ENCODE results near the gene ITFG1. TPM values are rescaled to one million over a fixed set of nuclear protein-coding genes. Genes with fewer than 3 reads are reported as not detected.

The ITFG1 gene
- total and polyA plus RNA-seq, 2 of the 13 experiments (the other 11 are each of a cell fraction or from before 2014, with no cell fraction given), result 74.5 to 150 TPM

DNA sequence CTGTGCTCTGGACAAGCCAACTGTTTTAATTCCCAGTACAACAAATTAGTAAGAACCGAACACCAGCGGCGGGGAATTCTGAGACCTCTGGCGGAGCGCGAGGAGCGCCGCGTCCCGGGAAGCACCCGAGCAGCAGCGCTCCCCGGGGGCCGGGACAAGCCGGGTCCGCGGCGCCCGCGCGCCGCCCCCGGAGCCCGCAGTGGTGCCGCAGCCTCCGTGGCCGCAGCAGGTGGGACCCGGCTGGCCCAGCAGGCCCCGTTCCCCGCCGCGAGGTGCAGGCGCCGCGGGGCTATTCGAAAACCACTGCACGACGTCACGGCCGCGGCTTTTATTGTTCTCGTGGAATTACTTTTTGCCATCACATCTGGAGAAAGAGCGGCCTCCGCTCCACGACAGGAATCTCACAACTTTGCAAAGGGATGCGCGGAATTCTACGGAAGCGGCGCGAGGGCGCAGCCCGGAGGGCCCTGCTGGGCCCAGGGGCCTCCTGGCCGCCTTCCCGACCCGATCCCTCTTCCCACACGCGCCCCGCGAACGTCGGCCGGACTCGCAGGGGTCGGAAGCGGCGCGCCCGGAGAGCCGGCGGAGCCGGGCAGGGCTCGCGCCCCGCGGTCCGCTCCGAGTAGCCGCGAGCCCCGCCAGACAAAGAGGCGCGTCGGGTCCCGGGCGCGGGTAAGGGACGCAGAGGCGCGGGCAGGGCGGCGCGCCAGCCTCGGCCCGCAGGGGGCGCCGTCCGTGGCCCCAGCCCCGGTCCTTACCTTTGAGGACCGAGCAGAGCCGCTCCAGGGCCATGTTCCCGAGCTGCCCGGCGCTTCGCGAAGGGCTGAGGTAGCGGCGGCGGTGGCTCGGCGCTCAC, 317.8 kb downstream of the ITFG1 start (continued):
- TF ChIP-seq, protein P1, sequence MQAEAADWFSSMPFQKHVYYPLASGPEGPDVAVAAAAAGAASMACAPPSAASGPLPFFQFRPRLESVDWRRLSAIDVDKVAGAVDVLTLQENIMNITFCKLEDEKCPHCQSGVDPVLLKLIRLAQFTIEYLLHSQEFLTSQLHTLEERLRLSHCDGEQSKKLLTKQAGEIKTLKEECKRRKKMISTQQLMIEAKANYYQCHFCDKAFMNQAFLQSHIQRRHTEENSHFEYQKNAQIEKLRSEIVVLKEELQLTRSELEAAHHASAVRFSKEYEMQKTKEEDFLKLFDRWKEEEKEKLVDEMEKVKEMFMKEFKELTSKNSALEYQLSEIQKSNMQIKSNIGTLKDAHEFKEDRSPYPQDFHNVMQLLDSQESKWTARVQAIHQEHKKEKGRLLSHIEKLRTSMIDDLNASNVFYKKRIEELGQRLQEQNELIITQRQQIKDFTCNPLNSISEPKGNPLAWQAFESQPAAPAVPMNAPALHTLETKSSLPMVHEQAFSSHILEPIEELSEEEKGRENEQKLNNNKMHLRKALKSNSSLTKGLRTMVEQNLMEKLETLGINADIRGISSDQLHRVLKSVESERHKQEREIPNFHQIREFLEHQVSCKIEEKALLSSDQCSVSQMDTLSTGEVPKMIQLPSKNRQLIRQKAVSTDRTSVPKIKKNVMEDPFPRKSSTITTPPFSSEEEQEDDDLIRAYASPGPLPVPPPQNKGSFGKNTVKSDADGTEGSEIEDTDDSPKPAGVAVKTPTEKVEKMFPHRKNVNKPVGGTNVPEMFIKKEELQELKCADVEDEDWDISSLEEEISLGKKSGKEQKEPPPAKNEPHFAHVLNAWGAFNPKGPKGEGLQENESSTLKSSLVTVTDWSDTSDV (CRISPR knock-in tag; IDR thresholded peaks at IDR 0.05), result no peak
- TF ChIP-seq ZNF431 (CRISPR knock-in tag; IDR thresholded peaks at IDR 0.05; ENCODE audit: borderline replicate concordance, low read depth) (peak; percentile 76; the same call in 1 of the 2 replicates), ATAD3A (CRISPR knock-in tag; IDR thresholded peaks at IDR 0.05) (no peak), RFX3 (CRISPR knock-in tag; IDR thresholded peaks at IDR 0.05) (no peak), GPN1 (CRISPR knock-in tag; IDR thresholded peaks at IDR 0.05; ENCODE audit: borderline replicate concordance) (no peak), KDM3A (CRISPR knock-in tag; IDR thresholded peaks at IDR 0.05; ENCODE audit: low read depth) (no peak), MIER3 (CRISPR knock-in tag; IDR thresholded peaks at IDR 0.05; ENCODE audit: borderline replicate concordance) (no peak), RARG (CRISPR knock-in tag; IDR thresholded peaks at IDR 0.05; ENCODE audit: low read depth) (no peak), ZNF724P (CRISPR knock-in tag; IDR thresholded peaks at IDR 0.05; ENCODE audit: borderline replicate concordance) (peak; percentile 71; the same call in 1 of the 2 replicates), KMT2B (CRISPR knock-in tag; IDR thresholded peaks at IDR 0.05) (no peak), TCF7L2 (IDR thresholded peaks at IDR 0.05; ENCODE audit: low read depth, low read length) (no peak), ZNF605 (CRISPR knock-in tag; IDR thresholded peaks at IDR 0.05) (no peak), CENPT (CRISPR knock-in tag; IDR thresholded peaks at IDR 0.05; ENCODE audit: low read depth) (no peak), IKZF1 (IDR thresholded peaks at IDR 0.05) (no peak)
- TF ChIP-seq, protein P2, sequence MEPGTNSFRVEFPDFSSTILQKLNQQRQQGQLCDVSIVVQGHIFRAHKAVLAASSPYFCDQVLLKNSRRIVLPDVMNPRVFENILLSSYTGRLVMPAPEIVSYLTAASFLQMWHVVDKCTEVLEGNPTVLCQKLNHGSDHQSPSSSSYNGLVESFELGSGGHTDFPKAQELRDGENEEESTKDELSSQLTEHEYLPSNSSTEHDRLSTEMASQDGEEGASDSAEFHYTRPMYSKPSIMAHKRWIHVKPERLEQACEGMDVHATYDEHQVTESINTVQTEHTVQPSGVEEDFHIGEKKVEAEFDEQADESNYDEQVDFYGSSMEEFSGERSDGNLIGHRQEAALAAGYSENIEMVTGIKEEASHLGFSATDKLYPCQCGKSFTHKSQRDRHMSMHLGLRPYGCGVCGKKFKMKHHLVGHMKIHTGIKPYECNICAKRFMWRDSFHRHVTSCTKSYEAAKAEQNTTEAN (CRISPR knock-in tag; conservative IDR thresholded peaks at IDR 0.05), result peak; percentile 75
- TF ChIP-seq, protein P3, sequence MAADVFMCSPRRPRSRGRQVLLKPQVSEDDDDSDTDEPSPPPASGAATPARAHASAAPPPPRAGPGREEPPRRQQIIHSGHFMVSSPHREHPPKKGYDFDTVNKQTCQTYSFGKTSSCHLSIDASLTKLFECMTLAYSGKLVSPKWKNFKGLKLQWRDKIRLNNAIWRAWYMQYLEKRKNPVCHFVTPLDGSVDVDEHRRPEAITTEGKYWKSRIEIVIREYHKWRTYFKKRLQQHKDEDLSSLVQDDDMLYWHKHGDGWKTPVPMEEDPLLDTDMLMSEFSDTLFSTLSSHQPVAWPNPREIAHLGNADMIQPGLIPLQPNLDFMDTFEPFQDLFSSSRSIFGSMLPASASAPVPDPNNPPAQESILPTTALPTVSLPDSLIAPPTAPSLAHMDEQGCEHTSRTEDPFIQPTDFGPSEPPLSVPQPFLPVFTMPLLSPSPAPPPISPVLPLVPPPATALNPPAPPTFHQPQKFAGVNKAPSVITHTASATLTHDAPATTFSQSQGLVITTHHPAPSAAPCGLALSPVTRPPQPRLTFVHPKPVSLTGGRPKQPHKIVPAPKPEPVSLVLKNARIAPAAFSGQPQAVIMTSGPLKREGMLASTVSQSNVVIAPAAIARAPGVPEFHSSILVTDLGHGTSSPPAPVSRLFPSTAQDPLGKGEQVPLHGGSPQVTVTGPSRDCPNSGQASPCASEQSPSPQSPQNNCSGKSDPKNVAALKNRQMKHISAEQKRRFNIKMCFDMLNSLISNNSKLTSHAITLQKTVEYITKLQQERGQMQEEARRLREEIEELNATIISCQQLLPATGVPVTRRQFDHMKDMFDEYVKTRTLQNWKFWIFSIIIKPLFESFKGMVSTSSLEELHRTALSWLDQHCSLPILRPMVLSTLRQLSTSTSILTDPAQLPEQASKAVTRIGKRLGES (CRISPR knock-in tag; IDR thresholded peaks at IDR 0.05; ENCODE audit: borderline replicate concordance), result peak; percentile 75; the same call in 1 of the 2 replicates
- TF ChIP-seq, protein P4, sequence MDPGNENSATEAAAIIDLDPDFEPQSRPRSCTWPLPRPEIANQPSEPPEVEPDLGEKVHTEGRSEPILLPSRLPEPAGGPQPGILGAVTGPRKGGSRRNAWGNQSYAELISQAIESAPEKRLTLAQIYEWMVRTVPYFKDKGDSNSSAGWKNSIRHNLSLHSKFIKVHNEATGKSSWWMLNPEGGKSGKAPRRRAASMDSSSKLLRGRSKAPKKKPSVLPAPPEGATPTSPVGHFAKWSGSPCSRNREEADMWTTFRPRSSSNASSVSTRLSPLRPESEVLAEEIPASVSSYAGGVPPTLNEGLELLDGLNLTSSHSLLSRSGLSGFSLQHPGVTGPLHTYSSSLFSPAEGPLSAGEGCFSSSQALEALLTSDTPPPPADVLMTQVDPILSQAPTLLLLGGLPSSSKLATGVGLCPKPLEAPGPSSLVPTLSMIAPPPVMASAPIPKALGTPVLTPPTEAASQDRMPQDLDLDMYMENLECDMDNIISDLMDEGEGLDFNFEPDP (CRISPR knock-in tag; conservative IDR thresholded peaks at IDR 0.05), result no peak
- TF ChIP-seq, protein P5, sequence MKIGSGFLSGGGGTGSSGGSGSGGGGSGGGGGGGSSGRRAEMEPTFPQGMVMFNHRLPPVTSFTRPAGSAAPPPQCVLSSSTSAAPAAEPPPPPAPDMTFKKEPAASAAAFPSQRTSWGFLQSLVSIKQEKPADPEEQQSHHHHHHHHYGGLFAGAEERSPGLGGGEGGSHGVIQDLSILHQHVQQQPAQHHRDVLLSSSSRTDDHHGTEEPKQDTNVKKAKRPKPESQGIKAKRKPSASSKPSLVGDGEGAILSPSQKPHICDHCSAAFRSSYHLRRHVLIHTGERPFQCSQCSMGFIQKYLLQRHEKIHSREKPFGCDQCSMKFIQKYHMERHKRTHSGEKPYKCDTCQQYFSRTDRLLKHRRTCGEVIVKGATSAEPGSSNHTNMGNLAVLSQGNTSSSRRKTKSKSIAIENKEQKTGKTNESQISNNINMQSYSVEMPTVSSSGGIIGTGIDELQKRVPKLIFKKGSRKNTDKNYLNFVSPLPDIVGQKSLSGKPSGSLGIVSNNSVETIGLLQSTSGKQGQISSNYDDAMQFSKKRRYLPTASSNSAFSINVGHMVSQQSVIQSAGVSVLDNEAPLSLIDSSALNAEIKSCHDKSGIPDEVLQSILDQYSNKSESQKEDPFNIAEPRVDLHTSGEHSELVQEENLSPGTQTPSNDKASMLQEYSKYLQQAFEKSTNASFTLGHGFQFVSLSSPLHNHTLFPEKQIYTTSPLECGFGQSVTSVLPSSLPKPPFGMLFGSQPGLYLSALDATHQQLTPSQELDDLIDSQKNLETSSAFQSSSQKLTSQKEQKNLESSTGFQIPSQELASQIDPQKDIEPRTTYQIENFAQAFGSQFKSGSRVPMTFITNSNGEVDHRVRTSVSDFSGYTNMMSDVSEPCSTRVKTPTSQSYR (CRISPR knock-in tag; IDR thresholded peaks at IDR 0.05; ENCODE audit: borderline replicate concordance), result no peak

Data from HepG2 (cell line).